SK-N-MC (cell line): ENCODE measurements around the gene APBA2.

Experiments used
- EZH2 ChIP-seq: fragments of 200-600 bp; sonication (generic); IDR thresholded peaks from one replicate; pipeline ENCODE4 v1.6.1; 2017; ENCODE audit warnings: antibody characterized with exemption
- FOXP2 ChIP-seq: optimal IDR thresholded peaks from 2 replicates; pipeline ENCODE3; 2011; ENCODE audit warnings: mild to moderate bottlenecking, moderate library complexity; ENCODE audit not compliant: insufficient read depth; ENCODE audit errors: extremely low read length, control extremely low read depth
- POLR2AphosphoS5 ChIP-seq: IDR thresholded peaks from 2 replicates; pipeline ENCODE4 v1.6.1; 2012; ENCODE audit warnings: mild to moderate bottlenecking, low read depth, low read length, borderline replicate concordance

GRCh38 chr15:28876131-28876844, 9.5 kb upstream of the APBA2 start:
- no peak for TF ChIP-seq POLR2AphosphoS5
- TF ChIP-seq EZH2, result no peak
- no peak for TF ChIP-seq FOXP2
